ENCODE data around the gene CCL5. TPM values are rescaled to one million over a fixed set of nuclear protein-coding genes. Genes with fewer than 3 reads are reported as not detected.

Gene CCL5
- polyA plus RNA-seq, 1 of the 3 experiments (the other 2 are of a cell fraction): 0.23 TPM

- Histone ChIP-seq H3K9me2 (no peaks in the 10 kb centered on the region), H3F3A (replicated peaks; ENCODE audit: insufficient read depth) (no peaks in the 10 kb centered on the region), H3K27ac (ENCODE audit: low read depth in 2 of 2, low read length in 1 of 2) (no peak overlapping the region), H4K20me1 (ENCODE audit: insufficient read depth) (no peaks in the 10 kb centered on the region), H2AFZ (ENCODE audit: low read depth) (no peak overlapping the region), H3K4me3 (ENCODE audit: low read depth in 2 of 2, low read length in 1 of 2) (no peak overlapping the region), H3K4me2 (no peak overlapping the region), H3K4me1 (ENCODE audit: control insufficient read depth in 1 of 2, insufficient read depth in 2 of 2, low read depth in 1 of 2, low read length in 1 of 2) (peaks cover 4 to 8% of the 10 kb centered on the region in 2 experiments; a peak in 2 of 4 replicates), H3K27me3 (ENCODE audit: insufficient read depth) (no peaks in the 10 kb centered on the region), H3K9ac (no peak overlapping the region), H3K36me3 (replicated peaks in 1 of 2; ENCODE audit: control insufficient read depth in 1 of 2, insufficient read depth in 2 of 2, low read length in 1 of 2) (no peaks in the 10 kb centered on the region), H3K9me3 (no peaks in the 10 kb centered on the region), H3K79me2 (ENCODE audit: insufficient read depth) (no peaks in the 10 kb centered on the region)
- ChIA-PET CTCF (interaction anchor here (0.8 to 1.5 kb wide), 2 partner anchors 42 to 75 kb away, joined by 5 to 6 read pairs; no protein-coding TSS in a partner anchor), POLR2A (no interaction called here)
- no peak for TF ChIP-seq CHD2 (IDR thresholded peaks at IDR 0.05; ENCODE audit: low read length, partially characterized antibody)
- 82% methylated on average over 4 of the region's 4 CpGs for WGBS (ENCODE audit: low lambda C conversion rate)
- peak; percentile 21 for DNase-seq
These were observed 10.6 kb upstream of the CCL5 start for GRCh38 chr17:35890774-35891155.

- ChIA-PET CTCF (interaction anchor here (0.9 to 1.5 kb wide), 2 partner anchors 40 to 41 kb away, joined by 4 to 6 read pairs; no protein-coding TSS in a partner anchor), POLR2A (interaction anchor here (0.6 kb wide), 1 partner anchor 49 kb away, joined by 4 read pairs; no protein-coding TSS in a partner anchor)
- Histone ChIP-seq H3K36me3 (replicated peaks in 1 of 2; ENCODE audit: control insufficient read depth in 1 of 2, insufficient read depth in 2 of 2, low read length in 1 of 2) (no peaks in the 10 kb centered on the region), H3K27me3 (ENCODE audit: insufficient read depth) (no peaks in the 10 kb centered on the region), H3K9ac (no peak overlapping the region), H4K20me1 (ENCODE audit: insufficient read depth) (no peaks in the 10 kb centered on the region), H2AFZ (ENCODE audit: low read depth) (peak overlapping the region; percentile 39; the same call in 1 of the 2 replicates), H3K9me2 (no peaks in the 10 kb centered on the region), H3K4me3 (ENCODE audit: low read depth in 2 of 2, low read length in 1 of 2) (no peak overlapping the region), H3K79me2 (ENCODE audit: insufficient read depth) (no peaks in the 10 kb centered on the region), H3F3A (replicated peaks; ENCODE audit: insufficient read depth) (no peaks in the 10 kb centered on the region), H3K4me1 (ENCODE audit: control insufficient read depth in 1 of 2, insufficient read depth in 2 of 2, low read depth in 1 of 2, low read length in 1 of 2) (peaks cover 4 to 8% of the 10 kb centered on the region in 2 experiments; a peak in 2 of 4 replicates), H3K27ac (ENCODE audit: low read depth in 2 of 2, low read length in 1 of 2) (peak overlapping the region; percentile 5 to 45; a peak in 1 of 4 replicates), H3K4me2 (peak overlapping the region; percentile 37; the same call in 1 of the 2 replicates), H3K9me3 (no peaks in the 10 kb centered on the region)
- peak; percentile 60 for DNase-seq
- WGBS (ENCODE audit: low lambda C conversion rate): 47% methylated on average over 2 of the region's 2 CpGs
- TF ChIP-seq PBX3 (IDR thresholded peaks at IDR 0.05) (peak; percentile 22; the same call in 1 of the 2 replicates), MAX (IDR thresholded peaks at IDR 0.05; ENCODE audit: low read depth) (no peak), NFIC (IDR thresholded peaks at IDR 0.05; ENCODE audit: borderline replicate concordance) (peak; percentile 62; the same call in 1 of the 2 replicates), TCF12 (IDR thresholded peaks at IDR 0.05) (0 out of 2 replicates have a peak, but pooled peaks have one; percentile 9), RAD21 (IDR thresholded peaks at IDR 0.05; ENCODE audit: low read length) (no peak), RCOR1 (IDR thresholded peaks at IDR 0.05; ENCODE audit: low read length) (no peak)
These were observed 9.9 kb upstream of the CCL5 start for GRCh38 chr17:35889818-35890773.

- H3F3A ChIP-seq (replicated peaks; ENCODE audit: insufficient read depth): no peaks in the 10 kb centered on the region
- TF ChIP-seq GABPA (IDR thresholded peaks at IDR 0.05; ENCODE audit: low read depth) (no peak), IRF3 (IDR thresholded peaks at IDR 0.05; ENCODE audit: low read depth, low read length) (no peak), RCOR1 (IDR thresholded peaks at IDR 0.05; ENCODE audit: low read length) (no peak), SIN3A (IDR thresholded peaks at IDR 0.05; ENCODE audit: borderline replicate concordance, low read depth, low read length) (no peak)
- H3K27ac ChIP-seq (ENCODE audit: low read depth in 2 of 2, low read length in 1 of 2): no peak overlapping the region
- H3K9me2 ChIP-seq: no peaks in the 10 kb centered on the region
- no peaks in the 10 kb centered on the region for H4K20me1 ChIP-seq (ENCODE audit: insufficient read depth)
- WGBS (ENCODE audit: low lambda C conversion rate): 75% methylated on average over 2 of the region's 2 CpGs
- no peaks in the 10 kb centered on the region for H3K79me2 ChIP-seq (ENCODE audit: insufficient read depth)
- no peaks in the 10 kb centered on the region for H3K36me3 ChIP-seq (replicated peaks in 1 of 2; ENCODE audit: control insufficient read depth in 1 of 2, insufficient read depth in 2 of 2, low read length in 1 of 2)
- H3K9me3 ChIP-seq: no peaks in the 10 kb centered on the region
- H3K27me3 ChIP-seq (ENCODE audit: insufficient read depth): no peaks in the 10 kb centered on the region
- H3K9ac ChIP-seq: no peak overlapping the region
- CTCF ChIA-PET: interaction anchor here (0.8 to 1.5 kb wide), 3 partner anchors 11 to 40 kb away, joined by 3 to 6 read pairs (median 4); no protein-coding TSS in a partner anchor
- H3K4me3 ChIP-seq (ENCODE audit: low read depth in 2 of 2, low read length in 1 of 2): no peak overlapping the region
- H3K4me1 ChIP-seq (ENCODE audit: control insufficient read depth in 1 of 2, insufficient read depth in 2 of 2, low read depth in 1 of 2, low read length in 1 of 2): peaks cover 4 to 8% of the 10 kb centered on the region in 2 experiments; a peak in 2 of 4 replicates
- POLR2A ChIA-PET: no interaction called here
- H2AFZ ChIP-seq (ENCODE audit: low read depth): no peak overlapping the region
- no peak for DNase-seq
- H3K4me2 ChIP-seq: no peak overlapping the region
These were observed 9.1 kb upstream of the CCL5 start for GRCh38 chr17:35889241-35889640.

Measured in SK-N-SH (cell line).